Measurements from ENCODE around the gene BAX. TPM values are rescaled to one million over a fixed set of nuclear protein-coding genes. Genes with fewer than 3 reads are reported as not detected.

The BAX gene
- total and polyA plus RNA-seq, 9 of the 15 experiments (the other 6 are each of a cell fraction or from before 2014, with no cell fraction given) = 3.2 to 95.4 (median 44.5) TPM

DNA sequence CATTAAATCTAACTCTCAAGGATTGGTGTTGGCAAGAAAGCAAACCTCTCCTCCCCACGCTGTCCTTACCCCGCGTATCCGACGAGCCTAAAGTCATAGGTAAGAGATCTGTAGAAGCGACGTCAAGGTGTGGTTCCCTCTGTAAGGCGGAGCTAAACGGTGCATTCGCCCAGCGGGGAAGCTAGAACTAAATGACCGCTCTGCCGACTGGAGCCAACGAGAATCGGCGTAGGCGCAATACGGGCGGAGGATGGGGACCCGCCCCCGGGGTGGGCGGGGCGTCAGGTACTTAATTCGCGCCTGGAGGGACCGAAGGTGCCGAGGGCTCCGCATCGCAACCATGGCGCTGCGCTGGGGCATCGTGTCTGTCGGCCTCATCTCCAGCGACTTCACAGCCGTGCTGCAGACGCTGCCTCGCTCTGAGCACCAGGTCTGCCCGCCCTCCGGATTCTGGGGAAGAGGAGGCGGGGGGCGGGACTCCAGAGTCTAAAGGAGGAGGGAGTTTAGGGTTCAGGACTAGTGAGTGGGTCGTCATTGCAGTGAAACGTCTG, 21.2 kb upstream of the BAX start, which contains the start of gene DHDH (continued):
- TF ChIP-seq, protein P1, sequence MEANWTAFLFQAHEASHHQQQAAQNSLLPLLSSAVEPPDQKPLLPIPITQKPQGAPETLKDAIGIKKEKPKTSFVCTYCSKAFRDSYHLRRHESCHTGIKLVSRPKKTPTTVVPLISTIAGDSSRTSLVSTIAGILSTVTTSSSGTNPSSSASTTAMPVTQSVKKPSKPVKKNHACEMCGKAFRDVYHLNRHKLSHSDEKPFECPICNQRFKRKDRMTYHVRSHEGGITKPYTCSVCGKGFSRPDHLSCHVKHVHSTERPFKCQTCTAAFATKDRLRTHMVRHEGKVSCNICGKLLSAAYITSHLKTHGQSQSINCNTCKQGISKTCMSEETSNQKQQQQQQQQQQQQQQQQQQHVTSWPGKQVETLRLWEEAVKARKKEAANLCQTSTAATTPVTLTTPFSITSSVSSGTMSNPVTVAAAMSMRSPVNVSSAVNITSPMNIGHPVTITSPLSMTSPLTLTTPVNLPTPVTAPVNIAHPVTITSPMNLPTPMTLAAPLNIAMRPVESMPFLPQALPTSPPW (CRISPR knock-in tag; IDR thresholded peaks at IDR 0.05) = peak; percentile 47; the same call in 1 of the 2 replicates
- TF ChIP-seq TFAM (CRISPR knock-in tag; conservative IDR thresholded peaks at IDR 0.05) (no peak), SLC30A9 (CRISPR knock-in tag; IDR thresholded peaks at IDR 0.05) (no peak), KDM2B (CRISPR knock-in tag; IDR thresholded peaks at IDR 0.05) (0 out of 2 replicates have a peak, but pooled peaks have one; percentile 31), CXXC5 (CRISPR knock-in tag; IDR thresholded peaks at IDR 0.05) (peak; percentile 76), ZNF175 (CRISPR knock-in tag; IDR thresholded peaks at IDR 0.05; ENCODE audit: low read depth) (no peak), TCF7 (IDR thresholded peaks at IDR 0.05; ENCODE audit: borderline replicate concordance) (no peak), ESRRA (IDR thresholded peaks at IDR 0.05; ENCODE audit: borderline replicate concordance, low read depth) (peak; percentile 29; the same call in 1 of the 2 replicates), TBP (optimal IDR thresholded peaks at IDR 0.05; ENCODE audit: low read depth, low read length) (peak; percentile 73), SUPT5H (IDR thresholded peaks at IDR 0.05) (peak; percentile 58), MXI1 (IDR thresholded peaks at IDR 0.05; ENCODE audit: low read depth, low read length) (no peak), RFX7 (CRISPR knock-in tag; IDR thresholded peaks at IDR 0.05) (no peak), CREM (IDR thresholded peaks at IDR 0.05; ENCODE audit: low read depth) (peak; percentile 55; the same call in 1 of the 2 replicates), SMAD4 (CRISPR knock-in tag; conservative IDR thresholded peaks at IDR 0.05) (peak; percentile 51), SAFB2 (IDR thresholded peaks at IDR 0.05; ENCODE audit: borderline replicate concordance, low read depth, low read length, severe bottlenecking) (no peak), NBN (IDR thresholded peaks at IDR 0.05; ENCODE audit: low read depth) (peak; percentile 23; the same call in 1 of the 2 replicates), CREB1 (IDR thresholded peaks at IDR 0.05) (peak; percentile 37; the same call in 1 of the 2 replicates), CREB1 (CRISPR knock-in tag; IDR thresholded peaks at IDR 0.05) (peak; percentile 54; the same call in 1 of the 2 replicates), POLR2G (IDR thresholded peaks at IDR 0.05; ENCODE audit: low read depth, low read length) (peak; percentile 85), L3MBTL2 (IDR thresholded peaks at IDR 0.05) (peak; percentile 83), SRF (CRISPR knock-in tag; IDR thresholded peaks at IDR 0.05) (peak in 1 of 2 experiments; percentile 66; a peak in 1 of 4 replicates), PML (IDR thresholded peaks at IDR 0.05; ENCODE audit: low read length) (0 out of 2 replicates have a peak, but pooled peaks have one; percentile 14), PHF8 (IDR thresholded peaks at IDR 0.05; ENCODE audit: borderline replicate concordance, low read length) (peak; percentile 49; the same call in 1 of the 2 replicates), RBBP5 (IDR thresholded peaks at IDR 0.05; ENCODE audit: borderline replicate concordance, insufficient read depth, low read length, poor library complexity, severe bottlenecking) (peak; percentile 49)
- TF ChIP-seq, protein P2, sequence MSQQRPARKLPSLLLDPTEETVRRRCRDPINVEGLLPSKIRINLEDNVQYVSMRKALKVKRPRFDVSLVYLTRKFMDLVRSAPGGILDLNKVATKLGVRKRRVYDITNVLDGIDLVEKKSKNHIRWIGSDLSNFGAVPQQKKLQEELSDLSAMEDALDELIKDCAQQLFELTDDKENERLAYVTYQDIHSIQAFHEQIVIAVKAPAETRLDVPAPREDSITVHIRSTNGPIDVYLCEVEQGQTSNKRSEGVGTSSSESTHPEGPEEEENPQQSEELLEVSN (IDR thresholded peaks at IDR 0.05; ENCODE audit: borderline replicate concordance in 1 of 2, extremely low read depth in 1 of 2, insufficient read depth in 1 of 2, insufficient read length in 1 of 2, low read depth in 1 of 2, low read length in 1 of 2, poor library complexity in 1 of 2, severe bottlenecking in 1 of 2) = peak; percentile 60 to 81
- TF ChIP-seq, protein P3, sequence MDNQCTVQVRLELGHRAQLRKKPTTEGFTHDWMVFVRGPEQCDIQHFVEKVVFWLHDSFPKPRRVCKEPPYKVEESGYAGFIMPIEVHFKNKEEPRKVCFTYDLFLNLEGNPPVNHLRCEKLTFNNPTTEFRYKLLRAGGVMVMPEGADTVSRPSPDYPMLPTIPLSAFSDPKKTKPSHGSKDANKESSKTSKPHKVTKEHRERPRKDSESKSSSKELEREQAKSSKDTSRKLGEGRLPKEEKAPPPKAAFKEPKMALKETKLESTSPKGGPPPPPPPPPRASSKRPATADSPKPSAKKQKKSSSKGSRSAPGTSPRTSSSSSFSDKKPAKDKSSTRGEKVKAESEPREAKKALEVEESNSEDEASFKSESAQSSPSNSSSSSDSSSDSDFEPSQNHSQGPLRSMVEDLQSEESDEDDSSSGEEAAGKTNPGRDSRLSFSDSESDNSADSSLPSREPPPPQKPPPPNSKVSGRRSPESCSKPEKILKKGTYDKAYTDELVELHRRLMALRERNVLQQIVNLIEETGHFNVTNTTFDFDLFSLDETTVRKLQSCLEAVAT (IDR thresholded peaks at IDR 0.05) = no peak
